MCF 10A (cell line): ENCODE results near the gene AMACR. TPM values are rescaled to one million over a fixed set of nuclear protein-coding genes. Genes with fewer than 3 reads are reported as not detected.

Experiments used
- BruUV-seq: library from RNA; stranded (reverse); fragments of 400-500 nt; replicated peaks from 2 replicates; lab custom pipeline; 2021; lab: Mats Ljungman, UMichigan
- CTCF ChIA-PET: fragments of 300-600 bp; sonication (Branson Sonifier 250); formaldehyde crosslinking; extraction: SDS; loops from one replicate; lab custom pipeline; 2021; ENCODE audit warnings: antibody characterized with exemption, inconsistent platforms; lab: Yijun Ruan, JAX
- POLR2A ChIA-PET: fragments of 300-600, 350-650 bp; sonication (Branson Sonifier 250); formaldehyde crosslinking; extraction: SDS; loops from one replicate; lab custom pipeline; 2020; ENCODE audit warnings: antibody characterized with exemption, inconsistent platforms; lab: Yijun Ruan, JAX
- DNase-seq: peaks from one replicate; pipeline ENCODE4 v3.0.0-alpha.2; 2018; ENCODE audit not compliant: unreplicated experiment
- H3K27ac Mint-ChIP-seq: one replicate; pipeline ENCODE4 v1.8.0; 2022; ENCODE audit warnings: mild to moderate bottlenecking, low read depth, mixed read lengths; ENCODE audit not compliant: unreplicated experiment
- H3K27me3 Mint-ChIP-seq: one replicate; pipeline ENCODE4 v1.8.0; 2022; ENCODE audit warnings: mixed read lengths; ENCODE audit not compliant: insufficient read depth, unreplicated experiment
- H3K36me3 Mint-ChIP-seq: one replicate; pipeline ENCODE4 v1.8.0; 2022; ENCODE audit warnings: mild to moderate bottlenecking, moderate library complexity, mixed read lengths; ENCODE audit not compliant: insufficient read depth, unreplicated experiment
- H3K4me1 Mint-ChIP-seq: one replicate; pipeline ENCODE4 v1.8.0; 2022; ENCODE audit warnings: mixed read lengths; ENCODE audit not compliant: insufficient read depth, unreplicated experiment
- H3K4me3 Mint-ChIP-seq: one replicate; pipeline ENCODE4 v1.8.0; 2022; ENCODE audit warnings: mild to moderate bottlenecking, moderate library complexity, mixed read lengths; ENCODE audit not compliant: unreplicated experiment
- H3K9me3 Mint-ChIP-seq: one replicate; pipeline ENCODE4 v1.8.0; 2022; ENCODE audit warnings: mixed read lengths; ENCODE audit not compliant: unreplicated experiment
- CTCF ChIP-seq: fragments of 200-600 bp; IDR thresholded peaks from one replicate; pipeline ENCODE4 v1.8.0; 2022; ENCODE audit warnings: antibody characterized with exemption, mild to moderate bottlenecking; ENCODE audit not compliant: unreplicated experiment
- intact Hi-C: fragments of 100-400 bp; cut with micrococcal nuclease; formaldehyde crosslinking; loops from 2 replicates; pipeline ENCODE4 v1.14.1; 2022
- total RNA-seq: library from RNA; stranded (reverse); gene quantifications from 2 replicates; pipeline ENCODE4 v1.2.3, GENCODE V29; 2022

AMACR gene
- total RNA-seq, 1 experiment from 2014 or later: 7.9 TPM

GRCh38 chr5:34045023-34045422, 37.2 kb upstream of the AMACR start:
- POLR2A ChIA-PET: interaction anchor here (1.9 kb wide), 1 partner anchor 8 kb away, joined by 5 read pairs; no protein-coding TSS in a partner anchor
- no peak overlapping the region for H3K27ac Mint-ChIP-seq
- no peaks in the 10 kb centered on the region for H3K4me1 Mint-ChIP-seq
- CTCF ChIA-PET: interaction anchor here (0.5 to 1.0 kb wide), 2 partner anchors 17 to 478 kb away, joined by 3 read pairs; no protein-coding TSS in a partner anchor
- peaks cover 2% of the 10 kb centered on the region for H3K36me3 Mint-ChIP-seq
- BruUV-seq: no TSS peak
- H3K9me3 Mint-ChIP-seq: no peaks in the 10 kb centered on the region
- no peak overlapping the region for H3K4me3 Mint-ChIP-seq
- no peak for TF ChIP-seq CTCF
- intact Hi-C loops: no loop called here
- no peaks in the 10 kb centered on the region for H3K27me3 Mint-ChIP-seq
- no peak for DNase-seq

- Mint-ChIP-seq H3K27me3 (no peaks in the 10 kb centered on the region), H3K36me3 (no peaks in the 10 kb centered on the region), H3K27ac (no peak within 1 kb of the TSS), H3K4me1 (no peaks in the 10 kb centered on the region), H3K4me3 (no peak within 1 kb of the TSS), H3K9me3 (no peaks in the 10 kb centered on the region)
- POLR2A ChIA-PET: interaction anchor here (1.9 kb wide), 1 partner anchor 10 kb away, joined by 9 read pairs; no protein-coding TSS in a partner anchor
- TF ChIP-seq CTCF: no peak
- intact Hi-C loops: no loop called here
- no peak for DNase-seq
- BruUV-seq: no TSS peak
- CTCF ChIA-PET: interaction anchor here (0.7 kb wide), 1 partner anchor 855 kb away, joined by 3 read pairs; no protein-coding TSS in a partner anchor
These were observed 35.4 kb upstream of the AMACR start, which contains the start of gene C1QTNF3 for GRCh38 chr5:34043099-34043876. Gene C1QTNF3 (minus strand): TSS chr5:34043213. CDS start chr5:34043125, 88 bp downstream.

- no peak for TF ChIP-seq CTCF
- POLR2A ChIA-PET: interaction anchor here (1.9 kb wide), 1 partner anchor 11 kb away, joined by 9 read pairs; no protein-coding TSS in a partner anchor
- H3K36me3 Mint-ChIP-seq: no peaks in the 10 kb centered on the region
- no TSS peak for BruUV-seq
- no peak overlapping the region for H3K4me3 Mint-ChIP-seq
- peaks cover 2% of the 10 kb centered on the region for H3K4me1 Mint-ChIP-seq
- intact Hi-C loops: no loop called here
- no peaks in the 10 kb centered on the region for H3K9me3 Mint-ChIP-seq
- CTCF ChIA-PET: interaction anchor here (0.6 to 0.7 kb wide), 3 partner anchors 45 to 864 kb away, joined by 3 read pairs; no protein-coding TSS in a partner anchor
- no peaks in the 10 kb centered on the region for H3K27me3 Mint-ChIP-seq
- H3K27ac Mint-ChIP-seq: no peak overlapping the region
- DNase-seq: no peak
These were observed 34.5 kb upstream of the AMACR start for GRCh38 chr5:34042321-34042720.

- ChIA-PET POLR2A (no interaction called here), CTCF (interaction anchor here (0.6 kb wide), 3 partner anchors 46 to 865 kb away, joined by 3 read pairs; no protein-coding TSS in a partner anchor)
- intact Hi-C loops: no loop called here
- no peak for DNase-seq
- Mint-ChIP-seq H3K27me3 (no peaks in the 10 kb centered on the region), H3K36me3 (no peaks in the 10 kb centered on the region), H3K27ac (no peak overlapping the region), H3K9me3 (no peaks in the 10 kb centered on the region), H3K4me3 (no peak overlapping the region), H3K4me1 (peaks cover 7% of the 10 kb centered on the region)
- BruUV-seq: no TSS peak
- TF ChIP-seq CTCF: no peak
These were observed 33.6 kb upstream of the AMACR start for GRCh38 chr5:34041247-34041972.
